ENCODE data around the gene ZKSCAN5.

GRCh38 chr7:99457650-99458493, 46.6 kb upstream of the ZKSCAN5 start:
- TF ChIP-seq CTCF (conservative IDR thresholded peaks at IDR 0.05), result no peak
- no peak for TF ChIP-seq EZH2 (IDR thresholded peaks at IDR 0.05; ENCODE audit: low read depth)
